ENCODE measurements around the gene PTPRU. TPM values are rescaled to one million over a fixed set of nuclear protein-coding genes. Genes with fewer than 3 reads are reported as not detected.

PTPRU gene
- total RNA-seq, 6 donors from 2014 or later: 44.5 to 87.2 (median 70.1) TPM

DNA sequence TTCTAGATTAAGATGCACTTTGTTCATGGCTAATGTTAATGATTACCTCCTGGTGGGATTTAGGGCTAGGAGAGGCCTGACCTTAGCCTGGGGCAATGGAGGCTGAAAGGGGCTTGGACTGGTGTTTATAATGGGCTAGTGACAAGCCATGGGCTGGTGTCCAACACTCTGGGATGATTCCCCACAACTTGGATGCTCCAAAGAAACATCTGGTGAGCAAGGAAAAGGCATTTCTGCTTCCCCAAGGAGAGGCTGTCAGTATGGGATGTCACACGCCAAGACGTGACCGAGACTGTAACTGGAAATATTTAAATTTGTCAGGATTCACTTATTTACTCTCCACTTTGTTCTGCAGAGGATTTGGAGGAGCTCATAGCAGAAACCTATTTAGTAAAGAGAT is 45.2 kb downstream of the PTPRU start:
- no peak for ATAC-seq (ENCODE audit: low FRiP score in 2 of 2)
- Histone ChIP-seq H3K4me1 (peaks cover 0 to 7% (median 5%) of the 10 kb centered on the region in 4 donors), H3K36me3 (peaks cover 0 to 30% (median 10%) of the 10 kb centered on the region in 4 donors), H3K27me3 (no peaks in the 10 kb centered on the region), H3K9me3 (no peaks in the 10 kb centered on the region), H3K4me3 (no peak overlapping the region), H3K27ac (no peak overlapping the region)
- TF ChIP-seq POLR2A (IDR thresholded peaks at IDR 0.05) (no peak), EP300 (IDR thresholded peaks at IDR 0.05) (no peak), POLR2AphosphoS5 (IDR thresholded peaks at IDR 0.05) (no peak)
- TF ChIP-seq, protein P1, sequence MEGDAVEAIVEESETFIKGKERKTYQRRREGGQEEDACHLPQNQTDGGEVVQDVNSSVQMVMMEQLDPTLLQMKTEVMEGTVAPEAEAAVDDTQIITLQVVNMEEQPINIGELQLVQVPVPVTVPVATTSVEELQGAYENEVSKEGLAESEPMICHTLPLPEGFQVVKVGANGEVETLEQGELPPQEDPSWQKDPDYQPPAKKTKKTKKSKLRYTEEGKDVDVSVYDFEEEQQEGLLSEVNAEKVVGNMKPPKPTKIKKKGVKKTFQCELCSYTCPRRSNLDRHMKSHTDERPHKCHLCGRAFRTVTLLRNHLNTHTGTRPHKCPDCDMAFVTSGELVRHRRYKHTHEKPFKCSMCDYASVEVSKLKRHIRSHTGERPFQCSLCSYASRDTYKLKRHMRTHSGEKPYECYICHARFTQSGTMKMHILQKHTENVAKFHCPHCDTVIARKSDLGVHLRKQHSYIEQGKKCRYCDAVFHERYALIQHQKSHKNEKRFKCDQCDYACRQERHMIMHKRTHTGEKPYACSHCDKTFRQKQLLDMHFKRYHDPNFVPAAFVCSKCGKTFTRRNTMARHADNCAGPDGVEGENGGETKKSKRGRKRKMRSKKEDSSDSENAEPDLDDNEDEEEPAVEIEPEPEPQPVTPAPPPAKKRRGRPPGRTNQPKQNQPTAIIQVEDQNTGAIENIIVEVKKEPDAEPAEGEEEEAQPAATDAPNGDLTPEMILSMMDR (IDR thresholded peaks at IDR 0.05): no peak
- WGBS, 2 donors: 64 to 75% methylated on average over 2 to 3 of the region's 3 CpGs
- DNase-seq: no peak

DNA sequence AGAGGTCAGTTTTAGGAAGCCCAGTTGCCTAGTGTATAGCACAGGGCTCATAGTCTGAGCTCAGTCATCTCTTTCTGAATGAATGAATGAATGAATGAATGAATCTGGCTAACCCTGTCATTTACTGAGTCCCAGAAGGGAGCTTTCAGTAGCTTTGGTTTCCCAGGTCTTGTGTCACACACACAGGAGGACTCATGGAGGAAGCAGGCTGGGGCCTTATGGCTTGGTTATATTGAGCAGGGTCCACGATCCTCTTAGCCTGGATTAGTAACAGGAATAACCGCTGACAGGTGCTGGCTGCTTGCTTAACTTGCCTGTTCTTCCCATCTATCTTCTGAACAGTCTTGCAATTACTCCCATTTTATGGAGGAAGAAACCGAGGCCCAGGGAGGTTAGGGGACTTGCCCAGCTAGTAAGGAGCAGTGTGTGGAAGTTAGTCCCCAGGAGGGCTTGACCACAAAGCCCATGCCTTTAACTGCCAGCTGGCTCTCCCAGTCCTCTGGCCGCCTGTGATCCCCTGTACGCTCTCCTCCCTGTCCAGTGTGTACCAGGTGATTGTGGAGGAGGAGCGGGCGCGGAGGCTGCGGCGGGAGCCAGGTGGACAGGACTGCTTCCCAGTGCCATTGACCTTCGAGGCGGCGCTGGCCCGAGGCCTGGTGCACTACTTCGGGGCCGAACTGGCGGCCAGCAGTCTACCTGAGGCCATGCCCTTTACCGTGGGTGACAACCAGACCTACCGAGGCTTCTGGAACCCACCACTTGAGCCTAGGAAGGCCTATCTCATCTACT is 46.0 kb downstream of the PTPRU start:
- Histone ChIP-seq H3K27ac (no peak overlapping the region), H3K9me3 (no peaks in the 10 kb centered on the region), H3K36me3 (peaks cover 0 to 27% (median 10%) of the 10 kb centered on the region in 4 donors), H3K4me3 (no peak overlapping the region), H3K4me1 (peaks cover 0 to 7% (median 5%) of the 10 kb centered on the region in 4 donors), H3K27me3 (no peaks in the 10 kb centered on the region)
- no peak for TF ChIP-seq POLR2A (IDR thresholded peaks at IDR 0.05)
- TF ChIP-seq, protein P1 (IDR thresholded peaks at IDR 0.05): no peak
- no peak for TF ChIP-seq EP300 (IDR thresholded peaks at IDR 0.05)
- TF ChIP-seq POLR2AphosphoS5 (IDR thresholded peaks at IDR 0.05): no peak
- ATAC-seq (ENCODE audit: low FRiP score in 2 of 2): no peak
- DNase-seq: peak in 1 of 2 donors; percentile 81
- 90 to 92% methylated on average over 14 to 19 of the region's 19 CpGs for WGBS, 2 donors

DNA sequence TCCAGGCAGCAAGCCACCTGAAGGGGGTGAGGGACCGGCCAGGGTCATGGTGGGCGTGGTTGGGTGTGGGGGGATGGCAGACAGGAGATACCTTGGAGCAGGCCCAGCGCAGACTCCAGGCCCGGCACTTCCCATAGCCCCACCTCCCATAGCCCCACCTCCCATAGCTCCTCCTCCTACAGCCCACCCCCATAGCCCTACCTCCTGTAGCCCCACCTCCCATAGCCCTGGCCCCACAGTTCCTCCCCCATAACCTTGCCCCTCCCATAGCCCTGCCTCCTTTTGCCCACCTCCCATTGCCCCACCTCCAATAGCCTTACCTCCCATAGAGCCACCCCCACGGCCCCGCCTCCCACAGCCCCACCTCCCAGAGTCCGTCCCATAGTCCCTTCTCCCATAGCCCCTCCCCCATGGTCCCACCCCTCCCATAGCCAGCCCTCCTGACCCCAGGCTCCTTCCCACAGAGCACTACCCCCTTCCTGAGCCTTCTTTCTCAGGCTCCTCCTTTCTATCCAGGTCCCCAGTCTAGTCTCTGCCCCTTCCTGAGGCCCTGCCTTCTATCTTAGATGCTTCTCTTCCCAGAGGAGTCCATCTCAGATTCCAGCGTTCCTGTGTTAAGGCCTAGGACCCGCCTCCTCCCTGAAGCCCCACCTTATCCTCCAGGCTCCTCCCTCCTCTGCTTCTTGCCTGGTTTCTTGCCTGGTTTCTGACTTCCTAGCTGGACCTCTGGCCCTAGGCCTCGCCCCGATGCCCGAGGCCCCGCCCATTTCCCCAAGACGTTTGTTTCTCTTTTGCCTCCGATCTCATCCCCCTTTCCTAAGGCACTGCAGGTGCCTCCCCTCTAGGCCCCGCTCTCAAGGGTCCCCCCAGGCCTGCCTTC is 46.8 kb downstream of the PTPRU start:
- peaks cover 0 to 27% (median 10%) of the 10 kb centered on the region in 4 donors for H3K36me3 ChIP-seq
- H3K4me1 ChIP-seq: peaks cover 0 to 7% (median 5%) of the 10 kb centered on the region in 4 donors
- H3K27me3 ChIP-seq: no peaks in the 10 kb centered on the region
- no peak for TF ChIP-seq POLR2A (IDR thresholded peaks at IDR 0.05)
- no peak for TF ChIP-seq POLR2AphosphoS5 (IDR thresholded peaks at IDR 0.05)
- no peak for TF ChIP-seq EP300 (IDR thresholded peaks at IDR 0.05)
- TF ChIP-seq, protein P1 (IDR thresholded peaks at IDR 0.05): no peak
- no peaks in the 10 kb centered on the region for H3K9me3 ChIP-seq
- ATAC-seq (ENCODE audit: low FRiP score in 2 of 2): peak; percentile 41 to 46
- no peak overlapping the region for H3K4me3 ChIP-seq
- WGBS, 2 donors: 26 to 35% methylated on average over 12 to 16 of the region's 16 CpGs
- DNase-seq: peak in 1 of 2 donors; percentile 80
- no peak overlapping the region for H3K27ac ChIP-seq

DNA sequence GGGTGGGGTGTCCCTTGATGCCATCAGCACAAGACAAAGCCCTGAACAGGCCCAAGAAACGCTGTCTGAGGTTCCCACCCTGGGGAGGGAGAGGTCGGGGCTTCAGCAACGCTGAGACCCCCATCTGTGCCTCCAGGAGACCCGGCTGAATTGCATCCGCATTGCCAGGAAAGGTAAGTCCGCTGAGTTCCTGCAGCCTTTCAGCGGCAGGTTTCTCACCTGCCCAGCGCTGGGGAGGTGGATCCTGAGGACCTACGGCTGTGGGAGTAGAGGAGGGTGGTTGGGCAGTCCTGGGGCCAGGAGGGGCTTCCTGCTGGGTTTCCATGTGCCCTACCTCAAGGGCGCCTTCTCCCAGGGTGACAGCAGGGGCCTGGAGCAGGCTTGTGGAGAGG is 47.5 kb downstream of the PTPRU start:
- TF ChIP-seq POLR2A (IDR thresholded peaks at IDR 0.05): no peak
- TF ChIP-seq POLR2AphosphoS5 (IDR thresholded peaks at IDR 0.05): no peak
- no peak for TF ChIP-seq EP300 (IDR thresholded peaks at IDR 0.05)
- TF ChIP-seq, protein P1 (IDR thresholded peaks at IDR 0.05): no peak
- H3K4me1 ChIP-seq: peaks cover 0 to 7% (median 5%) of the 10 kb centered on the region in 4 donors
- H3K4me3 ChIP-seq: no peak overlapping the region
- 76% methylated on average over 8 of the region's 10 CpGs; no CpG with 5 or more reads in 1 of the 2 donors for WGBS, 2 donors
- DNase-seq (no peak), ATAC-seq (ENCODE audit: low FRiP score in 2 of 2) (no peak)
- H3K27ac ChIP-seq: no peak overlapping the region
- peaks cover 0 to 27% (median 10%) of the 10 kb centered on the region in 4 donors for H3K36me3 ChIP-seq
- no peaks in the 10 kb centered on the region for H3K27me3 ChIP-seq
- H3K9me3 ChIP-seq: no peaks in the 10 kb centered on the region

Data from upper lobe of left lung (tissue), 6 donors.